Measurements from ENCODE around the gene ANO9.

ANO9 gene

GRCh38 chr11:454801-455565, 13.2 kb upstream of the ANO9 start:
- no peak for DNase-seq (ENCODE audit: low read depth)

GRCh38 chr11:454043-454442, 12.2 kb upstream of the ANO9 start:
- no peak overlapping the region for H3K4me3 ChIP-seq (ENCODE audit: low read depth, low read length)
- no peak for DNase-seq (ENCODE audit: low read depth)

More at GRCh38 chr11:454801-455565, 13.2 kb upstream of the ANO9 start:
- H3K4me3 ChIP-seq (ENCODE audit: low read depth, low read length) = no peak overlapping the region

- H3K4me3 ChIP-seq (ENCODE audit: low read depth, low read length) = no peak overlapping the region
- no peak for DNase-seq (ENCODE audit: low read depth)
Observed at GRCh38 chr11:453564-453963, 11.8 kb upstream of the ANO9 start.

GRCh38 chr11:452916-453527, 11.2 kb upstream of the ANO9 start:
- DNase-seq (ENCODE audit: low read depth) = no peak
- no peak overlapping the region for H3K4me3 ChIP-seq (ENCODE audit: low read depth, low read length)

GRCh38 chr11:452203-452744, 10.5 kb upstream of the ANO9 start:
- no peak for DNase-seq (ENCODE audit: low read depth)
- H3K4me3 ChIP-seq (ENCODE audit: low read depth, low read length) = no peak overlapping the region

GRCh38 chr11:451738-452137, 9.9 kb upstream of the ANO9 start:
- DNase-seq (ENCODE audit: low read depth) = no peak
- peak overlapping the region; percentile 91 for H3K4me3 ChIP-seq (ENCODE audit: low read depth, low read length)

GRCh38 chr11:450809-451451, 9.1 kb upstream of the ANO9 start:
- H3K4me3 ChIP-seq (ENCODE audit: low read depth, low read length) = peak overlapping the region; percentile 91
- no peak for DNase-seq (ENCODE audit: low read depth)

- peak; percentile 82 for DNase-seq (ENCODE audit: low read depth)
- H3K4me3 ChIP-seq (ENCODE audit: low read depth, low read length) = peak within 1 kb of the TSS; percentile 91
Observed at GRCh38 chr11:449889-450808, 8.3 kb upstream of the ANO9 start, which contains the start of gene PTDSS2. Gene PTDSS2, plus strand, starts transcription at chr11:450279. Its CDS starts 177 bp downstream, at chr11:450456.

- DNase-seq (ENCODE audit: low read depth) = peak; percentile 58
- H3K4me3 ChIP-seq (ENCODE audit: low read depth, low read length) = peak overlapping the region; percentile 56
Observed at GRCh38 chr11:447923-448731, 6.3 kb upstream of the ANO9 start.

GRCh38 chr11:446891-447290, 5.1 kb upstream of the ANO9 start:
- no peak for DNase-seq (ENCODE audit: low read depth)
- no peak overlapping the region for H3K4me3 ChIP-seq (ENCODE audit: low read depth, low read length)

- DNase-seq (ENCODE audit: low read depth) = no peak
- H3K4me3 ChIP-seq (ENCODE audit: low read depth, low read length) = no peak overlapping the region
Observed at GRCh38 chr11:445765-446588, 4.2 kb upstream of the ANO9 start.

GRCh38 chr11:444396-445144, 2.8 kb upstream of the ANO9 start:
- no peak for DNase-seq (ENCODE audit: low read depth)
- H3K4me3 ChIP-seq (ENCODE audit: low read depth, low read length) = no peak overlapping the region

GRCh38 chr11:443542-444199, 1.9 kb upstream of the ANO9 start:
- DNase-seq (ENCODE audit: low read depth) = no peak
- H3K4me3 ChIP-seq (ENCODE audit: low read depth, low read length) = no peak overlapping the region

- no peak for DNase-seq (ENCODE audit: low read depth)
- no peak overlapping the region for H3K4me3 ChIP-seq (ENCODE audit: low read depth, low read length)
Observed at GRCh38 chr11:442611-443081, 835 bp upstream of the ANO9 start.

- no peak for DNase-seq (ENCODE audit: low read depth)
- no peak overlapping the region for H3K4me3 ChIP-seq (ENCODE audit: low read depth, low read length)
Observed at GRCh38 chr11:441043-441417, 781 bp downstream of the ANO9 start.
